RKO (cell line): ENCODE results near the gene ACTR3C.
A peak's percentile ranks its signal among the peaks of the same experiment; 100 is the strongest.
"Not testable (repeated sequence)": the region's sequence is repeated elsewhere in the genome, so short reads cannot be mapped to it uniquely, and the experiment has no call there.

Experiments
- DNase-seq: peaks from one replicate; pipeline ENCODE4 v3.0.0-alpha.2; 2016; ENCODE audit warnings: low spot score

Gene ACTR3C

GRCh38 chr7:150281681-150282403, 41.5 kb downstream of the ACTR3C start:
- DNase-seq = not testable (repeated sequence)

GRCh38 chr7:150278383-150278782, 45.0 kb downstream of the ACTR3C start:
- not testable (repeated sequence) for DNase-seq

DNA sequence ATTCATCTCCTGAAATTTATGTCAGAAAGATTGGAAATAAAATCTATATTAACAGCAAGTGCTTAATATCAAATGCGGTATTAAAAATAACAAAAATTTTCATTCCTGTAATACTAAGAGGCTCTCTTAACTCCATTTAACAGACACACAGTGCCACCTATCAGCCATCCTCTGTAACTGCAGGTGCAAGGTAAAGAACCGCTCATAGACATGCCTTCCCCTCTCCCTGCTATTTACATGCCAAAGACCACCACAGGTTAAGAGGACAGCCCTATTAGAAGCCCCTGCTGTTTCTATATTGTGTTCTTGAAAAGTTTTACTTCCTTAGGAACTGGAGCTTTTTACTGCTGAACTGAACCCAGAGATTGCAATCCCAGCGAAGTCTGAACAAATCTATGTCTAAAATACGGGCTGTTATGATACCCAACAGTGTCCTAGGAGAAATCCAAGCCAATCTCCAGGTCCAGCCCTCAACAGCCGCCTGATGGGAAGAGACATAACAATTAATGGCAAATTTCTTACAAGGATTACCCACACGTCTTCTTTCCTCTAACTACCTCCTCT, 47.1 kb downstream of the ACTR3C start:
- DNase-seq = peak; percentile 52

DNA sequence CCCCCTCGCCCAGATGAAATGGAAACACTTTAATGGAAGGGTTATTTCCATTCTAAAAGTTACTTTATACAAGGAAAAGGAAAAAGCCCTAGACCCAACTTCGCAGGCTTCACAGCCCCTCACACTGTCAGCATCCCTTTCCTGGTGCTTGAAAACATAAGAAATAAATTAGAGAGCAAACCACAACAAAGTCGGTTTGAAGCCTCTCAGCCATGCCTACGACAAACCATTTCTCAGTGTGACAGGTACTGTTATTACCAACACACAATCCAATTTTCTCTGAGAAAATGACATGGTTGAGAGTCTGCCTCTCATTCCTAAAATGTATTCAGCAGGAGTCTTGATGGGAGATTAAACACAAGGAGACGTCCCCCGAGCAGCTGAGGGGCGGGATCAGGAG, 51.4 kb downstream of the ACTR3C start:
- DNase-seq = not testable (repeated sequence)

- DNase-seq = not testable (repeated sequence)
Measured at GRCh38 chr7:150270101-150270824, 53.1 kb downstream of the ACTR3C start.

GRCh38 chr7:150268798-150269197, 54.5 kb downstream of the ACTR3C start:
- DNase-seq = not testable (repeated sequence)

DNA sequence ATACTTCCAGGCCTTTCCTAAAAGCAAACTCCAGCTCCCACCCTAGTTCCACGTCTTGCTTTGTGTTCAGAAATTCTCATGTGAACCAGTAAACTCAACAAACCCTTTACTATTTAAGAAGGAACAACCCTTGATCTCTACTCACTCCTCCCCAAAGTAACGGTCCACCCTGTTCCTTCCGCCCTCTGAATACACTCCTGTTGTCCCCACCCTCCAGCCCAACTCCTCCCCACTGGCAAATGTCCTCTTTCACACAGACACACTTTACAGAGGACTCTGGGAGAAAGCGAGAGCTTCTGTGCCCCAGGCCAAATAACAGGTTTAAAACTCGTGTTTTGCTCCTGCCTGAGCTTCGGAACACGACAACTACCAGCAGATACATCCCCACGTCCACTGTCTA, 55.1 kb downstream of the ACTR3C start:
- DNase-seq = not testable (repeated sequence)

GRCh38 chr7:150266953-150267665, 56.2 kb downstream of the ACTR3C start:
- DNase-seq = not testable (repeated sequence)

DNA sequence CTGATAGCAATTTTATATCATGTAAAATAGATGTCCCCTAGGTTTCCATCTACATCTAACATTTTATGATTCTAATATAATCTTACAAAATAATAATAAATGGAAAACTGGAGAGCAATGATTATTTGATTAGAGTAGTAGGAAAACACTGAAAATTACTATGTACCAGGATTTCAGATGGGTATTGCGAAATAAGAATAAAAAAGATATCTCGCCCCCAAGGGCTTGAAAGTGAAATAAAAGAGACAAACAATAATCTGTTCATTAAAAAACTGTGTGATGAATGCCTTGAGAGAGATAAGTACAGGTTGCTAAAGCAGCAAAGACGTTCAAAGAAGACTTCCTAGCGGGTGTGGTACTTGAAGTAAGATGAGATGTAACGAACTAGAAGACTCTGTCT, 60.7 kb downstream of the ACTR3C start:
- not testable (repeated sequence) for DNase-seq

DNA sequence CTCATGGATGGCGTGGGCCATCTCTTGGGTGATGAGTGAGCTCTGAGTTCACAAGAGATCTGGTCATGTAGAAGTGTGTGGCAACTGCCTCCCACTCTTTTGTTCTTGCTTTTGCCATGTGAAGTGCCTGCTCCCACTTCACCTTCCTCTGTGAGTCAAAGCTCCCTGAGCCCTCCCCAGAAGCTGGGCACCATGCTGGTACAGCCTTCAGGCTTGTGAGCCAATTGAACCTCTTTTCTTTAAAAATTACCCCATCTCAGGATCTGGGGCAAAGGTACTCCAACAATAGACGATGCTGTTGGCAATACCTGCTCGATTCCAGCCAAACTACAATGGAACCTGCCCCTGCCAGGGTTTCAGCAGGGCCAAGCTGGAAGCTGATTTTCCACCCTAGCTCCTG, 75.6 kb downstream of the ACTR3C start:
- DNase-seq = not testable (repeated sequence)

- not testable (repeated sequence) for DNase-seq
Measured at GRCh38 chr7:150245208-150245607, 78.1 kb downstream of the ACTR3C start.

DNA sequence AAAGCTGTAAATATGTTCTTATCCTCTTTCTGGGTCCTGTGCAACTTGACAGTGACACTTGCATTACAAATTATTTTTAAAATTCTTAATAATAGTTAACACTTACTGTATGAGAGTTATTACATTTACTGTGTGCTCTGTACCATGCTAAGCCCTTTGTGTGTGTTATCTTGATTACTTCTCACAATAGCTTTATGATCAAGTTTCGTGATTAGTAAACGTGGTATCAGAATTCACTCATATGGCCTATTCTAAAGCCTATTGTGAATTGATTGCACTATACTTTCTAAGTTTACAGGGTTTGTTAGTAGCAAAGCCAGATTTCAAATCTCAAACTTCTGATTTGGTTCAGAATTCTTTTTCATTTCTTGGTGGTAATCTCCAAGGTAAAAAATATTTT, 80.4 kb downstream of the ACTR3C start:
- DNase-seq = not testable (repeated sequence)

DNA sequence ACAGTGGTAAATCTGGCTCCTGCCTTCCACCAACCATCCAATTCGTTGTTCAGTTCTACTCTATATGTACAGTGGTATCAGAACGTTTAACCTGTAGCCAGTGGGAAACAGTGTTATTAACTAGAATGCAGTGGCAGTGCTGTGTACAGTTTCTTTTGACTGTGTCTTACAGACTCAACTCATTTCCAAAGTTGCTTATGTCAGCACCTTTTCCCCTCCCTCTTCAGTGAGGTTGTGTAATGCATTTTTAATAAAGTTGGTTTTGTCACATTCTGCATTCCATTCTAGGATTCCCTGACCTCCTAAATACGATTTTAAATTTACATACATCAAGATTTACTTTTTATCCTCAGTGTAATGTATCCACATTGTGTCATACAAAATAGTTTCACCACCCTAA, 97.9 kb downstream of the ACTR3C start:
- DNase-seq = not testable (repeated sequence)

DNA sequence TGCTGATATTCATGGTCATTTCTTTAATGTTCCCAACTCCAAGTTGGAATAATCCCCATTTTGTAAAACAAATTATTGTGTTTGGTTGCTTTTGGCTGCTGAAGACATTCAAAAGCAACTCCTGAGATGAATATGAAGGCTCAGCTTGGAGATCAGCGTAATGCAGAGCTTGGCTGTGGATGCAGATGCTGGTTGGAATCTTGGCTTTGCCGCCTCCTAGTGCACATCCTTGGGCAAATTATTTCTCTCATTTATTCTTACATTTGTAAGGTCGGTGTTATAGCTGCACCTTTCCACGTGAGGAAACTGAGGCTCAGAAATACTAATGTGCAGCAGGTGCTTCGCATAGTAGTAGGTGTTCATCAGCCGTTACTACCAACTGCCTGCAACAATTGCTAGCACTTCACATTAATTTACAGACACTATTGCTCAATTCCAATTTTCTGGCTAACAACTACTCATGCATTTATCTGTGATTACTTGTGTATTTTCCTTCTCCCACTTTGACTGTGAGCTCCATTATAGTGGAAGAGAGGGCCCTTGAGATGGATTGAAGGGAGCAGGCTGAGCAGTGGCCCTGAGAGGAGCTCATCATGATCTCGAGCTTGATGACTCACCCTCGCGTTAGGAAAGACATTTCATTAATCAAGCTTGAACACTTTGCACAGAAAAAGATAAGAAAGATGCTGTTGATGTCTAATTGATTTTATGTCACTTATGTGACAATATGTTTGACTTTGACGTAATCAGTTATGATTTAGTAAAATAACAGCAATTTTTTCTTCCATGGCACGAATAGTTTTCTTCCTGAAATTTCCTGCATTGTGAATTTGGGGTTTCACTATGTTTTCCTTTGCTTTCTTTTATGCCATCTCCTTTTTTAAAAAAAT, 101.0 kb downstream of the ACTR3C start:
- not testable (repeated sequence) for DNase-seq

DNA sequence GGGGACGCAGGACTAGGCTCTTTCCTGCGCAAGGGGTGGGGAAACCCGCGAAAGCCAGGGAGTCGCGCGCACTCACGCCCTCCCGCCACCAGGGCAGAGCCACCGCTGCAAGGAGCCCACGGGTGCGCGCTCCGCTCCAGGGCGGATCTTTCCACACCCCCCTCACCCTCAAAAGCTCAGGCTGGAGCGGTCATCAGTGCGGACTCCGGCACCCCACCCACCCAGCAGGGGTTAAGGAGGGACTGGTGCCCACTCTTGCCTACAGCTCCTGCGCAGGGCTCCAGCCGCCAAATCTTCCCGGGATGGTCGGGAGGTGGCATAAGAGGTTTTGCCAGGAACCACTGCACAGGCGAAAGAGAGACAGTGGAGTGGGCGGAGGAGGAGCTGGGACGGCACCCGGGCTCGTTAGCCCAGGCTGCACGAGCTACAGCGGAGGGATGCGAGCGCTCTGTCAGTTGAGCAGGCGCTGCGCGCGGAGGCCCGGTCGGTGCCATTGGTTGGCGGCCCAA, 102.6 kb downstream of the ACTR3C start:
- not testable (repeated sequence) for DNase-seq

- not testable (repeated sequence) for DNase-seq
Measured at GRCh38 chr7:150219941-150220658, 103.2 kb downstream of the ACTR3C start.

GRCh38 chr7:150206848-150207247, 116.5 kb downstream of the ACTR3C start:
- not testable (repeated sequence) for DNase-seq

DNA sequence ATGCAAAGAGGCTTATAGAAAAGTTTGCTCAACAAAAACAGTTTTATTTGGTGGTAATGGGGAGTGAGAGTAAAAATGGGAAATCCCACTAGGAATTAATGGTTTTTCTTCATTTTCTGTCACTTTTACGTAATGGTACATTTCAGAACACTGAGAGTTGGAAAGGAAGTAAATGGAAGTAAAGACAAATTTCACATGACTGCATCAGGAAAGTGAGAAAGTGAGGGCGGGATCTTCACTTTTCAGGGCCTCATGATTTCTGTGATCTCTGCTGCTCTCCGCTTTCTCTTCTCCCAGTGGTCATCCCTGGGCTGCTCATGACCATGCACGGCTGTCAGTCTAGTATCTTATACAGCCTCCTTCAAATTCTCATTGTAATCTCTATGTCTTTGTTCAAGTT, 117.5 kb downstream of the ACTR3C start:
- DNase-seq = not testable (repeated sequence)

DNA sequence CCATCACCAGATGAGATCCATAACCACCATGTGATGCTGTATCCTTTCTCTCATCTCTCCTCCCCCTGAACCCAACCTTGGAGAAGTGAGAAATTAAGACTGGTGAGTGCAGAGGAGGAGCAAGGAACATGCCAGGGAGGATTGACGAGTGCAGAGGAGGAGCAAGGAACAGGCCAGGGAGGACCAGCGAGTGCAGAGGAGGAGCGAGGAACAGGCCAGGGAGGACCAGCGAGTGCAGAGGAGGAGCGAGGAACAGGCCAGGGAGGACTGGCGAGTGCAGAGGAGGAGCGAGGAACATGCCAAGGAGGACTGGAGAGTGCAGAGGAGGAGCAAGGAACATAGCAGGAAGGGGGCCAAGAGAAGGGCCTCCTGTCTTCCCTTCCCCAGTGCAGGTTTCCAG, 118.8 kb downstream of the ACTR3C start:
- not testable (repeated sequence) for DNase-seq

- not testable (repeated sequence) for DNase-seq
Measured at GRCh38 chr7:150202894-150203293, 120.5 kb downstream of the ACTR3C start.
